SK-N-SH (cell line): Measurements from ENCODE around the gene UBB. TPM values are rescaled to one million over a fixed set of nuclear protein-coding genes. Genes with fewer than 3 reads are reported as not detected.

Source experiments
- CTCF ChIA-PET: fragments of 300-600, 350-600 bp; formaldehyde crosslinking; extraction: SDS; loops from one replicate; lab custom pipeline; 2021; lab: Yijun Ruan, JAX
- POLR2A ChIA-PET: fragments of 350-600 bp; sonication (Branson Sonifier 250); formaldehyde crosslinking; extraction: SDS; loops from one replicate; lab custom pipeline; 2020; ENCODE audit warnings: antibody characterized with exemption, inconsistent platforms; lab: Yijun Ruan, JAX
- DNase-seq: peaks from one replicate; pipeline ENCODE4 v3.0.0; 2012
- H2AFZ ChIP-seq: fragments of 200-600 bp; sonication (generic); 2 replicates; pipeline ENCODE4 v1.8.1; 2016; ENCODE audit warnings: antibody characterized with exemption, mild to moderate bottlenecking, low read depth
- H3F3A ChIP-seq: fragments of 200-600 bp; sonication (generic); replicated peaks from 2 replicates; pipeline ENCODE3; 2016; ENCODE audit warnings: antibody characterized with exemption, mild to moderate bottlenecking; ENCODE audit not compliant: insufficient read depth
- H3K27ac ChIP-seq, 2 experiments: fragments of 200-500 bp in 1 of 2; fragments of 200-600 bp in 1 of 2; sonication (Bioruptor generic) in 1 of 2; sonication (generic), shearing (Covaris generic) in 1 of 2; 2 replicates each; pipeline versions ENCODE4 v1.5.1 to v1.6.1; 2014 to 2016; ENCODE audit warnings: low read depth in 2 of 2, inconsistent platforms in 1 of 2, low read length in 1 of 2, mild to moderate bottlenecking in 1 of 2, mixed read lengths in 1 of 2
- H3K27me3 ChIP-seq: fragments of 200-600 bp; sonication (generic), shearing (Covaris generic); 2 replicates; pipeline ENCODE4 v1.6.1; 2016; ENCODE audit warnings: mixed run types; ENCODE audit not compliant: insufficient read depth
- H3K36me3 ChIP-seq, 2 experiments: fragments of 200-500 bp in 1 of 2; fragments of 200-600 bp in 1 of 2; sonication (Bioruptor generic) in 1 of 2; sonication (generic) in 1 of 2; replicated peaks in 1 of 2; 2 replicates each; pipeline versions ENCODE3 to v1.5.1; 2014 to 2016; ENCODE audit warnings: low read length in 1 of 2, mild to moderate bottlenecking in 1 of 2; ENCODE audit not compliant: insufficient read depth in 2 of 2, control insufficient read depth in 1 of 2
- H3K4me1 ChIP-seq, 2 experiments: fragments of 200-500 bp in 1 of 2; fragments of 200-600 bp in 1 of 2; sonication (Bioruptor generic) in 1 of 2; sonication (generic), shearing (Covaris generic) in 1 of 2; 2 replicates each; pipeline versions ENCODE4 v1.5.1 to v1.6.1; 2014 to 2016; ENCODE audit warnings: low read depth in 1 of 2, low read length in 1 of 2, mixed run types in 1 of 2; ENCODE audit not compliant: insufficient read depth in 2 of 2, control insufficient read depth in 1 of 2
- H3K4me2 ChIP-seq: fragments of 200-600 bp; sonication (generic), shearing (Covaris generic); 2 replicates; pipeline ENCODE4 v1.6.1; 2017; ENCODE audit warnings: mixed run types
- H3K4me3 ChIP-seq, 2 experiments: fragments of 200-500 bp in 1 of 2; fragments of 200-600 bp in 1 of 2; sonication (Bioruptor generic) in 1 of 2; sonication (generic), shearing (Covaris generic) in 1 of 2; 2 replicates each; pipeline versions ENCODE4 v1.5.1 to v1.8.1; 2014 to 2016; ENCODE audit warnings: low read depth in 2 of 2, inconsistent platforms in 1 of 2, low read length in 1 of 2, mild to moderate bottlenecking in 1 of 2, mixed read lengths in 1 of 2, moderate library complexity in 1 of 2
- H3K79me2 ChIP-seq: fragments of 200-600 bp; sonication (generic); 2 replicates; pipeline ENCODE4 v1.8.1; 2017; ENCODE audit warnings: mild to moderate bottlenecking; ENCODE audit not compliant: insufficient read depth
- H3K9ac ChIP-seq: fragments of 200-600 bp; sonication (generic); 2 replicates; pipeline ENCODE4 v1.6.1; 2017; ENCODE audit warnings: mixed run types
- H3K9me2 ChIP-seq: fragments of 200-600 bp; sonication (generic); 2 replicates; pipeline ENCODE4 v1.6.1; 2017; ENCODE audit warnings: mixed run types
- H3K9me3 ChIP-seq: fragments of 200-600 bp; sonication (generic); 2 replicates; pipeline ENCODE4 v1.6.1; 2017; ENCODE audit warnings: mixed run types, mild to moderate bottlenecking, moderate library complexity
- H4K20me1 ChIP-seq: fragments of 200-600 bp; sonication (generic); 2 replicates; pipeline ENCODE4 v1.6.1; 2017; ENCODE audit warnings: mild to moderate bottlenecking, mixed run types; ENCODE audit not compliant: insufficient read depth
- EP300 ChIP-seq, 2 experiments: IDR thresholded peaks; 2 replicates each; pipeline versions ENCODE4 v1.4.0 to v1.6.1; 2012; ENCODE audit warnings: borderline replicate concordance in 1 of 2, low read depth in 1 of 2, low read length in 1 of 2
- GATA2 ChIP-seq: sonication (generic); formaldehyde crosslinking; IDR thresholded peaks from 2 replicates; pipeline ENCODE4 v1.5.0; 2020; ENCODE audit warnings: mild to moderate bottlenecking, missing genetic modification reagents
- IRF3 ChIP-seq: fragments of 150-350 bp; IDR thresholded peaks from 2 replicates; pipeline ENCODE4 v1.6.1; 2016; ENCODE audit warnings: mild to moderate bottlenecking, low read depth, low read length
- JUND ChIP-seq: IDR thresholded peaks from 2 replicates; pipeline ENCODE4 v1.4.0; 2012
- NFIC ChIP-seq: IDR thresholded peaks from 2 replicates; pipeline ENCODE4 v1.4.0; 2012; ENCODE audit warnings: borderline replicate concordance
- PBX3 ChIP-seq: IDR thresholded peaks from 2 replicates; pipeline ENCODE4; 2012
- POLR2AphosphoS5 ChIP-seq: IDR thresholded peaks from 2 replicates; pipeline ENCODE4 v1.6.1; 2012; ENCODE audit warnings: low read depth, low read length
- RAD21 ChIP-seq: IDR thresholded peaks from 2 replicates; pipeline ENCODE4 v1.6.1; 2012; ENCODE audit warnings: mild to moderate bottlenecking, low read length
- REST ChIP-seq: IDR thresholded peaks from 2 replicates; pipeline ENCODE4 v1.6.1; 2012; ENCODE audit warnings: mild to moderate bottlenecking, low read depth, low read length, moderate library complexity
- SMC3 ChIP-seq: IDR thresholded peaks from 2 replicates; pipeline ENCODE4 v1.6.1; 2012; ENCODE audit warnings: low read depth, low read length, improper control_type of control experiment
- TAF1 ChIP-seq: IDR thresholded peaks from 2 replicates; pipeline ENCODE4 v1.6.1; 2012; ENCODE audit warnings: low read depth, mild to moderate bottlenecking, low read length, moderate library complexity, borderline replicate concordance
- WGBS: methylation state at CpG from one replicate; pipeline ENCODE4 v1.1.6; 2017; ENCODE audit warnings: low lambda C conversion rate; 5-methylcytosine and 5-hydroxymethylcytosine counted together
- polyA plus RNA-seq, 3 experiments: library from polyadenylated mRNA; depleted of rRNA; stranded (reverse); fragments of >200 nt; gene quantifications; 2 replicates each; pipeline ENCODE4 v1.2.3, GENCODE V29; 2012

Gene UBB
- polyA plus RNA-seq, 1 of the 3 experiments (the other 2 are of a cell fraction) = 2,693 TPM

GRCh38 chr17:16379654-16380053 is 1.2 kb upstream of the UBB start:
- no peak overlapping the region; a peak in 1 of 4 replicates for H3K27ac ChIP-seq
- ChIA-PET POLR2A (interaction anchor here (1.7 kb wide), 1 partner anchor 15 kb away, joined by 17 read pairs; no protein-coding TSS in a partner anchor), CTCF (interaction anchor here (1.7 to 3.2 kb wide), 2 partner anchors 16 to 26 kb away, joined by 3 to 18 read pairs; no protein-coding TSS in a partner anchor)
- H3K27me3 ChIP-seq = no peaks in the 10 kb centered on the region
- H3F3A ChIP-seq = peaks cover 39% of the 10 kb centered on the region
- no peak for DNase-seq
- no peak overlapping the region for H2AFZ ChIP-seq
- no peaks in the 10 kb centered on the region for H3K9me3 ChIP-seq
- H4K20me1 ChIP-seq = peaks cover 32% of the 10 kb centered on the region
- peaks cover 31% of the 10 kb centered on the region for H3K79me2 ChIP-seq
- peaks cover 10 to 28% of the 10 kb centered on the region in 2 experiments for H3K36me3 ChIP-seq
- H3K9ac ChIP-seq = no peak overlapping the region
- no peak overlapping the region for H3K4me2 ChIP-seq
- WGBS = 95% methylated on average over 8 of the region's 8 CpGs
- H3K4me1 ChIP-seq = peaks cover 4 to 15% of the 10 kb centered on the region in 2 experiments; a peak in 2 of 4 replicates
- H3K4me3 ChIP-seq = no peak overlapping the region
- TF ChIP-seq EP300 (IDR thresholded peaks at IDR 0.05; ENCODE audit: borderline replicate concordance in 1 of 2, low read depth in 1 of 2, low read length in 1 of 2) (no peak), REST (no peak), NFIC (no peak), JUND (no peak), GATA2 (CRISPR knock-in tag) (no peak), POLR2AphosphoS5 (no peak), RAD21 (no peak), IRF3 (no peak), PBX3 (no peak), TAF1 (no peak)
- H3K9me2 ChIP-seq = no peaks in the 10 kb centered on the region

- CTCF ChIA-PET = interaction anchor here (1.3 to 3.2 kb wide), 3 partner anchors 18 to 140 kb away, joined by 4 to 18 read pairs (median 6); partner anchors contain the start of gene CENPV
- Histone ChIP-seq H3K27me3 (no peaks in the 10 kb centered on the region), H3K4me2 (peak overlapping the region; percentile 90), H3K9me2 (no peaks in the 10 kb centered on the region), H3K27ac (peak overlapping the region; percentile 94 to 97), H4K20me1 (peaks cover 32% of the 10 kb centered on the region), H3K36me3 (peaks cover 10 to 28% of the 10 kb centered on the region in 2 experiments), H3K9ac (peak overlapping the region; percentile 94), H3F3A (peaks cover 47% of the 10 kb centered on the region), H3K79me2 (peaks cover 31% of the 10 kb centered on the region), H3K9me3 (no peaks in the 10 kb centered on the region), H2AFZ (no peak overlapping the region), H3K4me3 (peak overlapping the region; percentile 78 to 99), H3K4me1 (peaks cover 4 to 15% of the 10 kb centered on the region in 2 experiments; a peak in 2 of 4 replicates)
- POLR2A ChIA-PET = interaction anchor here (1.3 to 2.5 kb wide), 4 partner anchors 17 to 57 kb away, joined by 17 to 22 read pairs (median 18); partner anchors contain the start of gene CENPV
- 2% methylated on average over 14 of the region's 14 CpGs for WGBS
- TF ChIP-seq GATA2 (CRISPR knock-in tag) = no peak
- TF ChIP-seq RAD21 = no peak
- TF ChIP-seq SMC3 = no peak
- TF ChIP-seq PBX3 = no peak
- TF ChIP-seq IRF3 = no peak
- no peak for TF ChIP-seq EP300 (IDR thresholded peaks at IDR 0.05; ENCODE audit: borderline replicate concordance in 1 of 2, low read depth in 1 of 2, low read length in 1 of 2)
- no peak for DNase-seq
Measured at GRCh38 chr17:16381496-16381820, 567 bp downstream of the UBB start.
